ENCODE data around the gene TMED10. TPM values are rescaled to one million over a fixed set of nuclear protein-coding genes. Genes with fewer than 3 reads are reported as not detected.
A peak's percentile ranks its signal among the peaks of the same experiment; 100 is the strongest.

The TMED10 gene
- total RNA-seq (313 and 338 TPM in 2 replicates), polyA plus RNA-seq (320 and 342 TPM in 2 replicates), polyA minus RNA-seq (775 and 787 TPM in 2 replicates), Bru-seq, nascent RNA (percentile 91 among the genes with signal in this experiment), BruChase-seq, experiment 1, labeled RNA remaining after a 6-hour chase (percentile 96 among the genes with signal in this experiment), BruChase-seq, experiment 2, labeled RNA remaining after a 2-hour chase (percentile 87 among the genes with signal in this experiment)
- polyA plus RNA-seq (2011; cell fraction: cytosol; rRNA removed) = 205 and 228 TPM in 2 replicates
- 95.1 and 111 TPM in 2 replicates for polyA plus RNA-seq (2011; cell fraction: nucleus; rRNA removed)
- 207 and 216 TPM in 2 replicates for polyA plus RNA-seq (2012)
- polyA minus RNA-seq (2011; cell fraction: cytosol; rRNA and poly(A)+ RNA removed) = 126 TPM
- 137 and 151 TPM in 2 replicates for polyA minus RNA-seq (2011; cell fraction: nucleus; rRNA and poly(A)+ RNA removed)
- long read RNA-seq, full-length matches to known transcripts = 673 of 762 reads
- long read RNA-seq, partial matches to known transcripts = 2 of 762 reads
- long read RNA-seq, other reads (novel, unspliced or antisense) = 87 of 762 reads

- Histone ChIP-seq H4K20me1 (replicated peaks; ENCODE audit: control insufficient read depth, extremely low read depth, insufficient read depth, low read length) (no peaks in the 10 kb centered on the region), H3K79me2 (ENCODE audit: control insufficient read depth, insufficient read depth, low read length) (peaks cover 50% of the 10 kb centered on the region), H3K4me2 (ENCODE audit: insufficient read depth, low read length) (peak within 1 kb of the TSS; percentile 87), H3K27ac (ENCODE audit: insufficient read depth, low read depth, low read length) (peak within 1 kb of the TSS; percentile 94), H3K9ac (replicated peaks; ENCODE audit: extremely low read depth, insufficient read depth, low read length) (peak within 1 kb of the TSS; percentile 98), H2AFZ (ENCODE audit: low read depth, low read length) (peak within 1 kb of the TSS; percentile 70), H3K4me3 (replicated peaks in 1 of 3; ENCODE audit: insufficient read depth in 1 of 3, low read depth in 1 of 3, low read length in 3 of 3) (peak within 1 kb of the TSS; percentile 44 to 92 (median 83)), H3K9me1 (replicated peaks; ENCODE audit: control insufficient read depth, extremely low read depth, insufficient read depth, low read length) (no peaks in the 10 kb centered on the region), H3K9me3 (replicated peaks; ENCODE audit: control insufficient read depth, insufficient read depth, low read length) (no peaks in the 10 kb centered on the region), H3K27me3 (ENCODE audit: control insufficient read depth in 2 of 2, insufficient read depth in 2 of 2, low read length in 2 of 2) (no peaks in the 10 kb centered on the region), H3K4me1 (ENCODE audit: control insufficient read depth, extremely low read depth, insufficient read depth, low read length) (peaks cover 8% of the 10 kb centered on the region), H3K36me3 (ENCODE audit: control insufficient read depth in 2 of 2, extremely low read depth in 1 of 2, insufficient read depth in 2 of 2, low read length in 2 of 2) (no peaks in the 10 kb centered on the region)
- BruUV-seq (replicated peaks) = TSS peak; percentile 51
- ChIA-PET POLR2A (no interaction called here), CTCF (interaction anchor here (1.0 to 1.2 kb wide), 2 partner anchors 119 to 120 kb away, joined by 3 read pairs; no protein-coding TSS in a partner anchor)
- DNase-seq (ENCODE audit: low read depth, low spot score) = peak; percentile 90
- intact Hi-C loops (cut with micrococcal nuclease) (loop anchor here (1.0 to 2.0 kb wide), 6 partner anchors 29 to 118 kb away; no protein-coding TSS in a partner anchor), dilution Hi-C loops (cut with MboI; ENCODE audit: extremely low pct_ligation_motif_present, low sequenced_read_pairs) (no loop called here)
- FAIRE-seq = no peak
- TF ChIP-seq EZH2 (IDR thresholded peaks at IDR 0.05; ENCODE audit: borderline replicate concordance, low read depth, low read length, severe bottlenecking) = no peak
- peak; percentile 68 for TF ChIP-seq MAX (IDR thresholded peaks at IDR 0.05; ENCODE audit: insufficient read depth, insufficient read length)
- peak; percentile 65 for TF ChIP-seq POLR2A (IDR thresholded peaks at IDR 0.05; ENCODE audit: low read depth, low read length)
- peak; percentile 65 for TF ChIP-seq POLR2AphosphoS5 (IDR thresholded peaks at IDR 0.05; ENCODE audit: insufficient read depth, low read depth, low read length)
- no peak for TF ChIP-seq GATA2 (IDR thresholded peaks at IDR 0.05; ENCODE audit: insufficient read depth, insufficient read length, low read depth, low read length)
- TF ChIP-seq JUN (IDR thresholded peaks at IDR 0.05; ENCODE audit: borderline replicate concordance, insufficient read depth, insufficient read length, low read depth) = no peak
- peak; percentile 75 for TF ChIP-seq MYC (IDR thresholded peaks at IDR 0.05; ENCODE audit: low read depth, low read length)
- TF ChIP-seq CTCF (IDR thresholded peaks at IDR 0.05; ENCODE audit: extremely low read depth in 1 of 2, insufficient read depth in 1 of 2, low read depth in 1 of 2, low read length in 2 of 2) = no peak
- TF ChIP-seq FOS (IDR thresholded peaks at IDR 0.05; ENCODE audit: borderline replicate concordance, insufficient read depth, low read length) = peak; percentile 8
Measured at GRCh38 chr14:75176142-75176820, at the start of gene TMED10. TMED10 (minus strand) TSS chr14:75176612; CDS start chr14:75176579, 33 bp downstream.
